Choroid plexus epithelial cell (primary cell): Measurements from ENCODE around the gene OR10A5.
"Not testable (repeated sequence)": the region's sequence is repeated elsewhere in the genome, so short reads cannot be mapped to it uniquely, and the experiment has no call there.

ENCODE experiments used
- DNase-seq: peaks from one replicate; pipeline ENCODE4 v3.0.0-alpha.2; 2010; ENCODE audit warnings: low read depth
- H3K4me3 ChIP-seq: 2 replicates; pipeline ENCODE4 v1.5.1; 2011; ENCODE audit warnings: low read depth, mild to moderate bottlenecking, control low read depth, low read length, moderate library complexity
- TF ChIP-seq, protein P1 (sequence below): conservative IDR thresholded peaks from 2 replicates; pipeline ENCODE4 v1.5.1; 2011; ENCODE audit warnings: low read depth, mild to moderate bottlenecking, control low read depth, inconsistent platforms, low read length, moderate library complexity

OR10A5 gene

GRCh38 chr11:6844356-6844755 lies 1.1 kb upstream of the OR10A5 start:
- no peak for DNase-seq
- H3K4me3 ChIP-seq, result no peak overlapping the region
- TF ChIP-seq, protein P1, sequence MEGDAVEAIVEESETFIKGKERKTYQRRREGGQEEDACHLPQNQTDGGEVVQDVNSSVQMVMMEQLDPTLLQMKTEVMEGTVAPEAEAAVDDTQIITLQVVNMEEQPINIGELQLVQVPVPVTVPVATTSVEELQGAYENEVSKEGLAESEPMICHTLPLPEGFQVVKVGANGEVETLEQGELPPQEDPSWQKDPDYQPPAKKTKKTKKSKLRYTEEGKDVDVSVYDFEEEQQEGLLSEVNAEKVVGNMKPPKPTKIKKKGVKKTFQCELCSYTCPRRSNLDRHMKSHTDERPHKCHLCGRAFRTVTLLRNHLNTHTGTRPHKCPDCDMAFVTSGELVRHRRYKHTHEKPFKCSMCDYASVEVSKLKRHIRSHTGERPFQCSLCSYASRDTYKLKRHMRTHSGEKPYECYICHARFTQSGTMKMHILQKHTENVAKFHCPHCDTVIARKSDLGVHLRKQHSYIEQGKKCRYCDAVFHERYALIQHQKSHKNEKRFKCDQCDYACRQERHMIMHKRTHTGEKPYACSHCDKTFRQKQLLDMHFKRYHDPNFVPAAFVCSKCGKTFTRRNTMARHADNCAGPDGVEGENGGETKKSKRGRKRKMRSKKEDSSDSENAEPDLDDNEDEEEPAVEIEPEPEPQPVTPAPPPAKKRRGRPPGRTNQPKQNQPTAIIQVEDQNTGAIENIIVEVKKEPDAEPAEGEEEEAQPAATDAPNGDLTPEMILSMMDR, result no peak

DNA sequence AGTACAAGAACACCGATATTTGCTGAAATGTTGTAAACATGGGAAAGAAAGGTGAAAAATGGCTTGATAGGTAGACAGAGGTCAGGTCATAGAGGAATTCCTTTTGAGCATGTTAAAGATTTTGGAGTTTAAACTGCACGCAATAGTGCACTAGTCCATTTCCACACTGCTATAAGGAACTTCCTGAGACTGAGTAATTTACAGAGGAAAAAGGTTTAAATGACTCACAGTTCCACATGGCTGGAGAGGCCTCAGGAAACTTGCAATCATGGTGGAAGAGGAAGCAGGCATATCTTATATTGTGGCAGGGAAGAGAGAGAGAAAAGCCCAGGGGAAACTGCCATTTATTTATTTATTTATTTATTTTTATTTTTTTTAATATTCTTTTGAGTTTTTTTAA lies 5.0 kb downstream of the OR10A5 start:
- H3K4me3 ChIP-seq, result no peak overlapping the region
- no peak for DNase-seq
- TF ChIP-seq, protein P1, result no peak

GRCh38 chr11:6854801-6855200 lies 9.3 kb downstream of the OR10A5 start:
- not testable (repeated sequence) for H3K4me3 ChIP-seq, DNase-seq

- TF ChIP-seq, protein P1, result no peak
- peak; percentile 69 for DNase-seq
- H3K4me3 ChIP-seq, result no peak overlapping the region
Observed at GRCh38 chr11:6855971-6856541, 10.6 kb downstream of the OR10A5 start.

DNA sequence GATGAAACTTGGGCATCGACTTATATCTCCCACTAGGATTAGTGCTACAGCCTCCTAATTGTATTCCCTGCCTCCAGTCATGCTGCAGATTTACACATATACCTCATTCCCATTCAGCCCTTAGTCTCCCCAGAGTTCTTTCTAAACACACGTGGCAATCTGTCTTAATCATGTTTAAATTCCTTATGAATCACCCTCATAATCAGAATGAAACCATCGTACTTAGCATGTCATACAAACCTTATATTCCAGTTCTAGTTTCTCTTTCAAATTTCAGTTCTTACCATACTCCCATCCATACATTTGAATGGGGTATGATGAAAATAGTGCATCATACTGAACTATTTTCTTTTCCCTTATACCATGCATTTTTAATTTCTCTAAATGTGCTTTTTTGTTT lies 11.4 kb downstream of the OR10A5 start:
- TF ChIP-seq, protein P1, result no peak
- H3K4me3 ChIP-seq, result no peak overlapping the region
- DNase-seq, result peak; percentile 29

GRCh38 chr11:6862961-6863360 lies 17.5 kb downstream of the OR10A5 start, which contains the start of gene OR10A2:
Gene OR10A2, plus strand, starts transcription at chr11:6863057. Its CDS starts 6,698 bp downstream, at chr11:6869755.
- TF ChIP-seq, protein P1, result no peak
- DNase-seq, result peak; percentile 12
- H3K4me3 ChIP-seq, result no peak within 1 kb of the TSS

- TF ChIP-seq, protein P1, result no peak
- peak; percentile 52 for DNase-seq
Observed at GRCh38 chr11:6864438-6864837, 19.0 kb downstream of the OR10A5 start.

More at GRCh38 chr11:6864438-6864837, 19.0 kb downstream of the OR10A5 start:
- no peak overlapping the region for H3K4me3 ChIP-seq
